Esophagus muscularis mucosa (tissue), 4 donors: ENCODE data around the gene AFF3. TPM values are rescaled to one million over a fixed set of nuclear protein-coding genes. Genes with fewer than 3 reads are reported as not detected.

Experiments used
- DNase-seq: peaks from one replicate; pipeline ENCODE4 v3.0.0-alpha.2; 2017; ENCODE audit errors: extremely low spot score
- H3K27ac ChIP-seq, 4 donors: fragments of 200-600 bp; sonication (generic); replicated peaks in 1 of 4; 1 replicate in 3 of 4; 2 replicates in 1 of 4; pipeline ENCODE4 v1.5.1; 2016 to 2019; ENCODE audit warnings: mild to moderate bottlenecking in 1 of 4
- H3K27me3 ChIP-seq, 4 donors: fragments of 200-600 bp; sonication (generic); one replicate each; pipeline versions ENCODE4 v1.5.1 to v1.6.0; 2016 to 2019
- H3K36me3 ChIP-seq, 4 donors: fragments of 200-600 bp; sonication (generic); one replicate each; pipeline ENCODE4 v1.5.1; 2016 to 2019
- H3K4me1 ChIP-seq, 4 donors: fragments of 200-600 bp; sonication (generic); one replicate each; pipeline ENCODE4 v1.5.1; 2016 to 2019
- H3K4me3 ChIP-seq, 4 donors: fragments of 200-600 bp; sonication (generic); 1 replicate in 2 of 4; 2 replicates in 2 of 4; pipeline ENCODE4 v1.5.1; 2016 to 2019; ENCODE audit warnings: mild to moderate bottlenecking in 4 of 4, moderate library complexity in 1 of 4
- H3K9me3 ChIP-seq, 4 donors: fragments of 200-600 bp; sonication (generic); 1 replicate in 3 of 4; 2 replicates in 1 of 4; pipeline ENCODE4 v1.5.1; 2016 to 2019
- CTCF ChIP-seq, 3 experiments: fragments of 200-600 bp in 2 of 3; fragments of 450-650 bp in 1 of 3; sonication (generic) in 2 of 3; IDR thresholded peaks; one replicate each; pipeline ENCODE4 v1.5.1; 2017 to 2019; ENCODE audit warnings: antibody characterized with exemption in 3 of 3, mild to moderate bottlenecking in 2 of 3, moderate library complexity in 1 of 3
- EP300 ChIP-seq: sonication (generic); formaldehyde crosslinking; IDR thresholded peaks from one replicate; pipeline ENCODE4 v1.6.1; 2017; ENCODE audit warnings: antibody characterized with exemption
- POLR2A ChIP-seq: fragments of 450-650 bp; IDR thresholded peaks from one replicate; pipeline ENCODE4 v1.6.1; 2017; ENCODE audit warnings: antibody characterized with exemption, moderate library complexity, mild to moderate bottlenecking, low read depth
- POLR2AphosphoS5 ChIP-seq, 2 donors: sonication (generic); formaldehyde crosslinking; IDR thresholded peaks; one replicate each; pipeline ENCODE4 v1.6.1; 2017; ENCODE audit warnings: antibody characterized with exemption in 2 of 2
- WGBS: methylation state at CpG from one replicate; pipeline ENCODE4 v1.1.5; 2018; 5-methylcytosine and 5-hydroxymethylcytosine counted together
- intact Hi-C: fragments of 100-400 bp; cut with DNase I; formaldehyde crosslinking; loops from one replicate; pipeline ENCODE4 v1.15.1; 2023
- total RNA-seq, 4 donors: library from RNA; depleted of rRNA; stranded (reverse); fragments of >200 nt; gene quantifications; one replicate each; pipeline versions ENCODE4 v1.1.0 to v1.2.1, GENCODE V29; 2016

The AFF3 gene
- total RNA-seq, 4 donors from 2014 or later = 36.4 to 99.5 (median 56.9) TPM

GRCh38 chr2:99784946-99785345 lies 357.4 kb downstream of the AFF3 start:
- WGBS = 81% methylated on average over 8 of the region's 8 CpGs
- TF ChIP-seq EP300 = no peak
- TF ChIP-seq POLR2A = no peak
- TF ChIP-seq POLR2AphosphoS5 (IDR thresholded peaks at IDR 0.05) = no peak
- TF ChIP-seq CTCF (IDR thresholded peaks at IDR 0.05) = no peak
- intact Hi-C loops = no loop called here

GRCh38 chr2:99784282-99784681 lies 358.1 kb downstream of the AFF3 start:
- no peak for DNase-seq
- WGBS = 89% methylated on average over 8 of the region's 8 CpGs
- H3K4me3 ChIP-seq = no peak overlapping the region
- H3K36me3 ChIP-seq = no peaks in the 10 kb centered on the region
- no peaks in the 10 kb centered on the region for H3K27me3 ChIP-seq
- no peaks in the 10 kb centered on the region for H3K4me1 ChIP-seq
- no peak overlapping the region for H3K27ac ChIP-seq
- intact Hi-C loops = no loop called here
- peaks cover 0 to under 1% (median 0%) of the 10 kb centered on the region in 4 donors for H3K9me3 ChIP-seq
- TF ChIP-seq POLR2A (no peak), POLR2AphosphoS5 (IDR thresholded peaks at IDR 0.05) (no peak), CTCF (IDR thresholded peaks at IDR 0.05) (no peak), EP300 (no peak)

More at GRCh38 chr2:99784946-99785345, 357.4 kb downstream of the AFF3 start:
- no peak overlapping the region for H3K4me3 ChIP-seq
- peaks cover 0 to 6% (median 2%) of the 10 kb centered on the region in 4 donors for H3K4me1 ChIP-seq
- no peaks in the 10 kb centered on the region for H3K36me3 ChIP-seq
- no peaks in the 10 kb centered on the region for H3K9me3 ChIP-seq
- no peak for DNase-seq
- H3K27me3 ChIP-seq = no peaks in the 10 kb centered on the region
- no peak overlapping the region for H3K27ac ChIP-seq

GRCh38 chr2:99780276-99780675 lies 362.1 kb downstream of the AFF3 start:
- peaks cover 0 to 14% (median 4%) of the 10 kb centered on the region in 4 donors for H3K9me3 ChIP-seq
- no peaks in the 10 kb centered on the region for H3K36me3 ChIP-seq
- H3K4me3 ChIP-seq = no peak overlapping the region
- peaks cover 0 to 6% (median 2%) of the 10 kb centered on the region in 4 donors for H3K4me1 ChIP-seq
- WGBS = 77% methylated on average over 5 of the region's 5 CpGs
- no peak for DNase-seq
- no peak for TF ChIP-seq EP300
- TF ChIP-seq POLR2AphosphoS5 (IDR thresholded peaks at IDR 0.05) = no peak
- TF ChIP-seq POLR2A = no peak
- TF ChIP-seq CTCF (IDR thresholded peaks at IDR 0.05) = no peak
- no peak overlapping the region for H3K27ac ChIP-seq
- H3K27me3 ChIP-seq = no peaks in the 10 kb centered on the region
- intact Hi-C loops = no loop called here

DNA sequence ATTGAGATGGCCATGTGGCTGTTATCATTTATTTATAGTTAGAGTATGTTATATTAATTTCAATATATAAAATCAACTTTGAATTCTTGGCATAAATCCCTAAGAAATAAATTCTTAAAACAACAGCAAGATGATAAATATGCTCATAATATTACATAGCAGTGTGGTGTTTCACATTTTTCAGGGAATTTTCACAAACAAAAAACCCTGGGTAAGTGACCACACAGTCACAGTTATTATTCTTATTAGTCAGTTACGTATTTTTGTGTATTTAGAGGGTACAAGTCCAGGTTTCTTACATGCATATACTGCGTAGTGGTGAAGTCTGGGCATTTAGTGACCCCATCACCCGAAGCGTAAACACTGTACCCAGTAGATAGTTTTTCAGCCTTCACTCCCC lies 363.1 kb downstream of the AFF3 start:
- DNase-seq = no peak
- H3K27ac ChIP-seq = no peak overlapping the region
- H3K4me3 ChIP-seq = no peak overlapping the region
- no peaks in the 10 kb centered on the region for H3K36me3 ChIP-seq
- no peak for TF ChIP-seq POLR2AphosphoS5 (IDR thresholded peaks at IDR 0.05)
- TF ChIP-seq EP300 = no peak
- no peak for TF ChIP-seq CTCF (IDR thresholded peaks at IDR 0.05)
- no peak for TF ChIP-seq POLR2A
- intact Hi-C loops = no loop called here
- H3K9me3 ChIP-seq = peaks cover 0 to 14% (median 6%) of the 10 kb centered on the region in 4 donors
- H3K4me1 ChIP-seq = peaks cover 0 to 6% (median 2%) of the 10 kb centered on the region in 4 donors
- 95% methylated on average over 4 of the region's 4 CpGs for WGBS
- no peaks in the 10 kb centered on the region for H3K27me3 ChIP-seq
